NCI-H2196 (cell line): Measurements from ENCODE around the gene CYTH1.

Experiments used
- DNase-seq: peaks from one replicate; lab custom pipeline; 2025; ENCODE audit not compliant: unreplicated experiment; lab: John Stamatoyannopoulos, UW

Gene CYTH1

DNA sequence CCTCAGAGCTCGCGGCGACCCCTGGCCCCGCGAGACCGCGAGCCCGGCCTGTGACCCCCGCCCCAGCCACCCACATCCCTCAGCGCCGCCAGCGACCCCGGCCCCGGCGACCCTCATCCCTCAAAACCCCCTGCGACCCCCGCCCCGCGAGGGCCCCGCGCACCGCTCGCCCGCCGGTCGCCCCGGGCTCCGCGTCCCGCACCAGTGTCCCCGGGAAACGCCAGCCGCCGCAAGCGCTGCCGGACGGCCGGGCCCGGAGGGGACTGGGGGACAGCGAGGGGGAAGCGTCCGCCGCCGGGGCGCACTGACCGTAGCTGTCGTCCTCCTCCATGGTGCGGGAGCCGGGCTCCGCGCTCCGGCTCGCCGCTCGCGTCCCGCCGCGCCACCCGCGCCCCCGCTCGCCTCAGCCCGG is at the start of gene CYTH1:
CYTH1 (minus strand) TSS at position 381 of the 412 bp plus-strand sequence; CDS start at position 331, 50 bp downstream.
- DNase-seq = no peak

DNA sequence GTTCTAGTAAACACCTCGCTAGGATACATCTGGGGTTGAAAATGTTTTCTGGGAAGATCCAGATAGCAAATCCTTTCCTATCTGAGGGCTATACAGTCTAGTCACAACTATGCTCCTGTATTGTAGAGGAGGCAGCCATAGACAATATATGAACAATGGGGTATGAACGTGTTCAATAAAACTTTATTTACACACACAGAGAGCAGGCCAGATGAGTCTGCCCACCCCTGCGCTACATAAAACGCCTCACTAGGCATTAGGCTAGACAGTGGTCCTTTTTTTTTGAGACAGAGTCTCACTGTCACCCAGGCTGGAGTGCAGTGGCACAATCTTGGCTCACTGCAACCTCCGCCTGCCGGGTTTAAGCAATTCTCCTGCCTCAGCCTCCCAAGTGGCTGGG is 47.4 kb upstream of the CYTH1 start:
- no peak for DNase-seq

DNA sequence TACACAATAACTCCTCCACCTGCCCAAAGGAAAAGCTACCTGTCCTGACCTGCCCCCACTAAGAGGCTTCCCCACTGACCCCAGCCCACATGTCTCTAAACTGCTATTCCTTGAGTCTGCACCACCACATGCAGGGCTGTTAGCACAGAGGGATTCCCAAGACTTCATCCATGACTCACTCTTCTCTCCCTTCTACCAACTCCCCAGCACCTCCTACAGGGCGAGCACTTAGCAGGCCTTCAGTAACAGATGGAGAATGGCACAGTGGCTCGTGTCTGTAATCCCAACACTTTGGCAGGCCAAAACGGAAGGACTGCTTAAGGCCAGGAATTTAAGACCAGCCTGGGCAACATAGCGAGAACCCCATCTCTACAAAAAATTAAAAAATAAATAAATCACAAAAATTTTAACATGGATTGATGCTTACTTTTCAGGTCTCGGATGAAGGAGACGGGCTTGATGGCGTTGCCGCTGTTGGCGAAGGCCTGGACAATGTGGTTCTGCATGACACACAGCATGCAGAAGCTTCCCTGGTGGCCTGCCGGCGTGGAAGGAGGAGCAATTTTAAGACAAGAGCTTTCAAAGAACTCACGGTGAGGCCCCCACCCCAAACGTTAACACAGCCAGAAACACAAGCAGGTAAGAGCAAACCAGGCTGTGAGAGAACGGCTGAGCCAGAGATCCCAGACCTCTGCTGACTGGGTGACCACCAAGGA is 46.6 kb upstream of the CYTH1 start:
- no peak for DNase-seq

GRCh38 chr17:78826836-78827509 is 44.9 kb upstream of the CYTH1 start:
- no peak for DNase-seq

- no peak for DNase-seq
Measured at GRCh38 chr17:78826421-78826820, 44.3 kb upstream of the CYTH1 start.

DNA sequence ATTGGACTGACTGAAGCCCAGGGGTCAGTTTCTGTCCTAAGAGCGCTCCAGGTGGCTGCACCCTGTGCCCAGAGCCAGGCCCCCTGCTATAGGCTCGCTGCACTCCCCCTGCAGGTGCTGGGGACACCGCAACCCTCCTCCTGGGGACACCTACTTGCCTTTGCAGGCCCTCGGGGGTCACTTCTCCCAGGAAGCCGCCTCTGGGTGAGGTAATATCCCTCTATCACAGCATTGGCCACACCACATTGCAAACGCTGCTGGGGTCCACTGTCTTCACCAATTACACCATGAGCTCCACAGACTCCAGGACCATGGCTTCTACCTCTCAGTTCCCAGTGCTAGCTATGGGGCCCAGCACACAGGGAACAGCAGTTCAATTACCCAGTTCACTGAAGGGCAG is 43.6 kb upstream of the CYTH1 start:
- DNase-seq = no peak

- no peak for DNase-seq
Measured at GRCh38 chr17:78824240-78824639, 42.2 kb upstream of the CYTH1 start.

DNA sequence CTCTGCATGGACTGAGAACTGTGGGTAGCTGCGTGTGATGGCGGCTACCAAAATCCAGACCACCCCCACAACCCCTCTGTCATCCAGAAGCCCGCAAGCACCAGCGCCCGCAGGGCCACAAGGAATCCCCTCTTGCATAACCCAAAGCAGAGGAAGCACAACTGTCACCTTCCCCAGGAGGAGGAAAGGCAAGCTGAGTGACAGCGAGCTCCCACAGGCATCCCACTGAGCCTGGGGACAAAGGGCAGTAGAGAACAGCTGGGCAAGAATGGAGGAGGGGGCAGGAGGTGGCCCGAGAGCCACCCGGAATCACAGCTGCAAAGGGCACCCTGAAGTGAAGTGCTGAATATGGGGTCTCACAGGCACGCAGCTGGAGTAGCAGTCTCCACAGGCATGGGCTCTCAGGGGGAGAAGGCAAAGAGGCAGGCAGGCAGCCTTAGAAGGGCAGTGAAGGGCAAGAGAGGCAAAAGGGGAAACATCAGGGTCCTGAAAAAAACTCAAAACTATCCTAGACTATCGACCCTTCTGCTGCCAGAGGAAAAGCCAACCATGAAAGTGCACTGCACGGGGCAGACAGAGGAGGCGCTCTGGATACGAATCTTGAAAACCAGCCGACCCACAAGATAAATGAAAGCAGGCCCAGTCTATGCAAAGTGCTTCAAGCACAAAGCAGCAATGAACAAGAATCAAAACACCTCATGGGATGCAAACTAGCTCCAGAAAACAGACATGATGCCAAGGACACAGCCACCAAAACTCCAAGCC is 41.4 kb upstream of the CYTH1 start:
- DNase-seq = no peak

DNA sequence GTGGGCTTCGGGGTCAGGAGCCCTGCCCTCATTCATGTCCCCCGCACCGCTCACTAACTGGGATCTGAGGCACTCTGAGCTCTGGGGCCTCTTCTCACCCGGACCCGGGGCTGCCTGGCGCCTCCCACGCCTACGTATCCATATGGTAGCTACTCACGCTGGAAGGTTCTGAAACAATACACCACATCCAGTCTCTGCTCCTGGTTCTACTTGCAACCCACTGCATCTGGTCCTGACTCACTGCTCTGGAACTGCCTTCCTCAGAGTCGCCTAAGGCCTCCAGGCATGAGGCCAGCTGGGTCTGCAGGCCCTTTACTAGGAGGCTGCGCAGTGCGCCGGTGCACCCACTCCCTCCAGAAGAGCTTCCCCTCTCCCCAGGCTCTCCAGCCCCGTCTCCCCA is 40.5 kb upstream of the CYTH1 start:
- DNase-seq = no peak

GRCh38 chr17:78821961-78822360 is 39.9 kb upstream of the CYTH1 start:
- DNase-seq = no peak

DNA sequence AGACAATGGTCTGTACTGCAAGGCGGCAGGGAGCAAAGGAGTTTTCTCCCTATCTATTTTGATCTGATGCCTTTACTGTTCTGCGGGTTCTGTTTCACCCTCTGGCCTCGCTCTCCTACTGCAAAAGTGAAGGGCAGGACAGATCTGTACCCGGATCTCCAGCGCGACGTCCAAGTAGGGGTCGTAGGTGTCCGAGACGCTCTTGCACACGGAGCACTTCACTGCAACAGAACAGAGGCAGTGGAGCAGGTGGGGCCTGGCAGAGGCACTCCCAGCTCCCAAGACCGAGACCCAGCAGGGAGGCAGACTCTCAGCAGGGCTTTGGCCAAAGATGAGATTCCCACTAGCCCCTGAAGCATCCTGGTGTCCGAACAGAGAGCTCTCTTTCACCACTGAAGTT is 38.8 kb upstream of the CYTH1 start:
- DNase-seq = no peak

GRCh38 chr17:78819806-78820792 is 38.0 kb upstream of the CYTH1 start:
- no peak for DNase-seq

GRCh38 chr17:78819402-78819801 is 37.3 kb upstream of the CYTH1 start:
- DNase-seq = no peak

DNA sequence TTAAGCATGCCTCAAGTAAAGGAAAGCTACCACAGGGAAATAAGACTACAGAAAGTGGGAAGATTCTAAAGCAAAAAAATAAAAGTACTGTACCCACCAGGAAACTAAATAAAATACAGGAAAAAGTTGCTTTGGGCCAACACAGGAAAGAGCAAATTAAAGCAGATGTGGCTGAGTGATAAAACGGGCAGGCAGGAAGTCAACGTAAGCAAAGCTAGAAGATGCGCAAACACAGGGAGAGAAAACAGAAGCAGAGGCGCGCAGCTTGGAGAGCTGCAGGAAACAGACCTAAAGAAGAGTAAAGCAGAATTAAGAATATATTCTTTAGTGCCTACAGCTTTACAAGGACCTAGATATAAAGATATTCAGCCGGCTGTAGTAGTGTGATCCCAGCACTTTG is 36.9 kb upstream of the CYTH1 start:
- DNase-seq = no peak

- no peak for DNase-seq
Measured at GRCh38 chr17:78818152-78818846, 36.2 kb upstream of the CYTH1 start.

GRCh38 chr17:78817123-78817522 is 35.0 kb upstream of the CYTH1 start:
- DNase-seq = no peak

DNA sequence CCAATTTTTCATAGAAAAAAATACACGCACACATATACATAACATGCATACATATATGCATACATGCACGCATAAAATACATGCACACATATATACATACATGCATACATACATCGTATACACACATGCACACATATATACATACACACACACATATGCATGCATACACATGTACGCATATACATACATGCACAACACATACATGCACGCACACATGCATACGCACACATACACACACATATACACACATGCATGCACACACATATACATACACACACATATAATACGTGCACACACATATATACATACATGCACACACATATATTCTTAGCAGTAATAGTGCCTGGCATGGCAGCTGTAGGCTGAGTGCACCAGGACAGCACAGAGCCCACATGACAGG is 33.6 kb upstream of the CYTH1 start:
- no peak for DNase-seq

- no peak for DNase-seq
Measured at GRCh38 chr17:78812855-78813254, 30.8 kb upstream of the CYTH1 start.

GRCh38 chr17:78808163-78808562 is 26.1 kb upstream of the CYTH1 start:
- DNase-seq = no peak

GRCh38 chr17:78806451-78806850 is 24.4 kb upstream of the CYTH1 start:
- no peak for DNase-seq
